ENCODE measurements around the gene CDH24.

CDH24 gene

GRCh38 chr14:23090254-23090636 is 32.9 kb upstream of the CDH24 start:
- no peak for DNase-seq

GRCh38 chr14:23089498-23090253 is 32.4 kb upstream of the CDH24 start:
- DNase-seq, result no peak

- DNase-seq, result no peak
Observed at GRCh38 chr14:23086565-23086964, 29.2 kb upstream of the CDH24 start.

- DNase-seq, result no peak
Observed at GRCh38 chr14:23085458-23085857, 28.1 kb upstream of the CDH24 start.

- no peak for DNase-seq
Observed at GRCh38 chr14:23080474-23080873, 23.2 kb upstream of the CDH24 start.

- DNase-seq, result no peak
Observed at GRCh38 chr14:23079716-23080115, 22.4 kb upstream of the CDH24 start.

GRCh38 chr14:23078692-23079116 is 21.4 kb upstream of the CDH24 start:
- DNase-seq, result no peak

GRCh38 chr14:23077962-23078361 is 20.6 kb upstream of the CDH24 start:
- no peak for DNase-seq

- DNase-seq, result no peak
Observed at GRCh38 chr14:23076785-23077408, 19.6 kb upstream of the CDH24 start.

GRCh38 chr14:23074906-23075305 is 17.6 kb upstream of the CDH24 start:
- no peak for DNase-seq

GRCh38 chr14:23071921-23072539 is 14.7 kb upstream of the CDH24 start:
- no peak for DNase-seq

- no peak for DNase-seq
Observed at GRCh38 chr14:23071244-23071920, 14.1 kb upstream of the CDH24 start.

- DNase-seq, result no peak
Observed at GRCh38 chr14:23070262-23071129, 13.2 kb upstream of the CDH24 start.

- DNase-seq, result no peak
Observed at GRCh38 chr14:23069413-23069806, 12.1 kb upstream of the CDH24 start.

GRCh38 chr14:23068789-23069412 is 11.6 kb upstream of the CDH24 start:
- DNase-seq, result no peak

GRCh38 chr14:23067847-23068788 is 10.8 kb upstream of the CDH24 start:
- DNase-seq, result no peak

GRCh38 chr14:23066855-23067744 is 9.8 kb upstream of the CDH24 start:
- no peak for DNase-seq

GRCh38 chr14:23066368-23066767 is 9.0 kb upstream of the CDH24 start:
- DNase-seq, result no peak

GRCh38 chr14:23063601-23064000 is 6.3 kb upstream of the CDH24 start:
- no peak for DNase-seq

GRCh38 chr14:23062002-23062401 is 4.7 kb upstream of the CDH24 start:
- no peak for DNase-seq
